K562 (cell line): ENCODE measurements around the gene HELZ2. TPM values are rescaled to one million over a fixed set of nuclear protein-coding genes. Genes with fewer than 3 reads are reported as not detected.

Source experiments
- ATAC-seq: fragments of 200-7000 bp; cut with Tn5 transposase; 3 replicates; pipeline ENCODE4 v1.9.1; 2020; ENCODE audit warnings: moderate library complexity
- BruUV-seq: library from RNA; stranded (reverse); fragments of 400-500 nt; replicated peaks from 2 replicates; lab custom pipeline; 2021; lab: Mats Ljungman, UMichigan
- CTCF ChIA-PET: fragments of 300-600 bp; formaldehyde crosslinking; extraction: SDS; loops from one replicate; lab custom pipeline; 2021; ENCODE audit warnings: low intra/inter-chr PET ratio; lab: Yijun Ruan, JAX
- POLR2A ChIA-PET: fragments of 300-600, 350-650 bp; sonication (Branson Sonifier 250); formaldehyde crosslinking; extraction: SDS; loops from one replicate; lab custom pipeline; 2021; ENCODE audit warnings: antibody characterized with exemption, inconsistent platforms; lab: Yijun Ruan, JAX
- DNase-seq, 4 experiments: peaks; one replicate each; pipeline versions ENCODE4 v3.0.0 to v3.0.0-alpha.2; 2011 to 2018; ENCODE audit warnings: low spot score in 3 of 4, mixed read lengths in 3 of 4; ENCODE audit errors: extremely low read depth in 1 of 4
- FAIRE-seq: peaks from 2 replicates; lab custom pipeline; 2011; peaks lifted over from hg19 to GRCh38; lab: Jason Lieb, UNC
- H2AFZ ChIP-seq: 2 replicates; pipeline ENCODE4 v1.6.0; 2011; ENCODE audit warnings: low read depth, low read length, control low read depth, inconsistent platforms
- H3K27ac ChIP-seq: fragments of 200-600 bp; 3 replicates; pipeline ENCODE4 v1.8.0; 2011; ENCODE audit warnings: low read depth, mild to moderate bottlenecking, control low read depth, inconsistent platforms, low read length, moderate library complexity, mixed read lengths; ENCODE audit errors: extremely low read depth
- H3K27me3 ChIP-seq, 2 experiments: fragments of 300-600 bp in 1 of 2; 2 replicates in 1 of 2; 3 replicates in 1 of 2; pipeline versions ENCODE4 v1.6.0 to v1.8.0; 2011; ENCODE audit warnings: inconsistent platforms in 2 of 2, low read length in 2 of 2, mild to moderate bottlenecking in 1 of 2, mixed read lengths in 1 of 2, moderate library complexity in 1 of 2; ENCODE audit not compliant: control insufficient read depth in 2 of 2, insufficient read depth in 2 of 2
- H3K36me3 ChIP-seq: fragments of 300-600 bp; 3 replicates; pipeline ENCODE4 v1.8.0; 2011; ENCODE audit warnings: mild to moderate bottlenecking, low read length, inconsistent platforms; ENCODE audit not compliant: control insufficient read depth, insufficient read depth
- H3K4me1 ChIP-seq, 2 experiments: fragments of 200-600 bp in 1 of 2; replicated peaks in 1 of 2; 2 replicates in 1 of 2; 3 replicates in 1 of 2; pipeline versions ENCODE4 v1.5.1 to v1.8.0; 2011; ENCODE audit warnings: inconsistent platforms in 2 of 2, low read length in 2 of 2, mild to moderate bottlenecking in 1 of 2, mixed read lengths in 1 of 2, moderate library complexity in 1 of 2; ENCODE audit not compliant: control insufficient read depth in 2 of 2, insufficient read depth in 2 of 2
- H3K4me2 ChIP-seq: 2 replicates; pipeline ENCODE4 v1.6.1; 2011; ENCODE audit warnings: low read length, control low read depth, inconsistent platforms, mixed read lengths; ENCODE audit not compliant: insufficient read depth
- H3K4me3 ChIP-seq: fragments of 200-600 bp; sonication (generic), shearing (Covaris generic); 2 replicates; pipeline ENCODE4 v1.5.1; 2016; ENCODE audit warnings: control low read depth, inconsistent platforms
- H3K79me2 ChIP-seq: fragments of 200-600 bp; 3 replicates; pipeline ENCODE4 v1.8.0; 2011; ENCODE audit warnings: low read length, inconsistent platforms; ENCODE audit not compliant: control insufficient read depth, insufficient read depth
- H3K9ac ChIP-seq, 2 experiments: 2 replicates each; pipeline versions ENCODE4 v1.6.0 to v1.6.1; 2011; ENCODE audit warnings: low read depth in 2 of 2, low read length in 2 of 2, control low read depth in 1 of 2, inconsistent platforms in 1 of 2, mild to moderate bottlenecking in 1 of 2, mixed read lengths in 1 of 2; ENCODE audit not compliant: insufficient read depth in 1 of 2
- H3K9me1 ChIP-seq: one replicate; pipeline ENCODE4 v1.6.0; 2011; ENCODE audit warnings: inconsistent platforms, mild to moderate bottlenecking, low read length, moderate library complexity; ENCODE audit not compliant: control insufficient read depth, insufficient read depth
- H3K9me3 ChIP-seq: replicated peaks from 2 replicates; pipeline ENCODE4 v1.5.1; 2011; ENCODE audit warnings: low read depth, low read length, inconsistent platforms; ENCODE audit not compliant: control insufficient read depth, insufficient read depth
- H4K20me1 ChIP-seq: replicated peaks from 2 replicates; pipeline ENCODE4 v1.6.1; 2011; ENCODE audit warnings: low read length, inconsistent platforms, mixed read lengths; ENCODE audit not compliant: control insufficient read depth, insufficient read depth
- ARNT ChIP-seq, 2 experiments: fragments of 450-650 bp; IDR thresholded peaks; 2 replicates each; pipeline ENCODE4 v1.6.1; 2016; ENCODE audit warnings: mild to moderate bottlenecking in 1 of 2
- ATF2 ChIP-seq: sonication (generic); formaldehyde crosslinking; IDR thresholded peaks from 2 replicates; pipeline ENCODE4 v1.8.1; 2022; ENCODE audit warnings: missing genetic modification reagents
- CREB5 ChIP-seq: fragments of 250-450 bp; sonication (Bioruptor Pico); IDR thresholded peaks from 2 replicates; pipeline ENCODE4 v1.5.0; 2020; ENCODE audit warnings: mild to moderate bottlenecking
- ETV5 ChIP-seq: sonication (generic); formaldehyde crosslinking; IDR thresholded peaks from 2 replicates; pipeline ENCODE4 v1.4.0; 2020; ENCODE audit warnings: low read depth, mild to moderate bottlenecking, missing genetic modification reagents
- FOXJ3 ChIP-seq: sonication (generic); formaldehyde crosslinking; IDR thresholded peaks from 2 replicates; pipeline ENCODE4 v1.4.0; 2020; ENCODE audit warnings: mild to moderate bottlenecking, missing genetic modification reagents
- ILF3 ChIP-seq: fragments of 450-650 bp; IDR thresholded peaks from 2 replicates; pipeline ENCODE4 v1.6.1; 2018; ENCODE audit warnings: antibody characterized with exemption, mild to moderate bottlenecking, moderate library complexity, borderline replicate concordance
- NRF1 ChIP-seq, 2 experiments: fragments of 450-650 bp; IDR thresholded peaks in 1 of 2; conservative IDR thresholded peaks in 1 of 2; 2 replicates each; pipeline ENCODE4 v1.6.1; 2014; ENCODE audit warnings: mild to moderate bottlenecking in 2 of 2
- PRMT5 ChIP-seq: sonication (generic); formaldehyde crosslinking; IDR thresholded peaks from 2 replicates; pipeline ENCODE4 v1.5.0; 2020; ENCODE audit warnings: missing genetic modification reagents
- SMAD3 ChIP-seq: fragments of 450-650 bp; formaldehyde crosslinking; conservative IDR thresholded peaks from 2 replicates; pipeline ENCODE4 v1.4.0; 2020; ENCODE audit warnings: mild to moderate bottlenecking
- SREBF1 ChIP-seq: fragments of 150-350 bp; IDR thresholded peaks from 2 replicates; pipeline ENCODE4 v1.6.1; 2014; ENCODE audit warnings: antibody characterized with exemption, low read depth, low read length, borderline replicate concordance
- TAF1 ChIP-seq: IDR thresholded peaks from 2 replicates; pipeline ENCODE4 v1.6.1; 2011; ENCODE audit warnings: mild to moderate bottlenecking, low read length, moderate library complexity; ENCODE audit not compliant: insufficient read depth, control insufficient read depth, severe bottlenecking; ENCODE audit errors: extremely low read depth
- TAF9B ChIP-seq: fragments of 450-650 bp; IDR thresholded peaks from 2 replicates; pipeline ENCODE4 v1.6.1; 2018; ENCODE audit warnings: mild to moderate bottlenecking; ENCODE audit not compliant: partially characterized antibody
- TRIM24 ChIP-seq, 2 experiments: fragments of 450-650 bp; IDR thresholded peaks; 2 replicates each; pipeline ENCODE4 v1.6.1; 2016
- U2AF2 ChIP-seq: fragments of 200-400 bp; formaldehyde crosslinking; optimal IDR thresholded peaks from 2 replicates; pipeline ENCODE3; 2017; ENCODE audit warnings: low read depth, mild to moderate bottlenecking, low read length
- ZBTB33 ChIP-seq: sonication (generic); formaldehyde crosslinking; IDR thresholded peaks from 2 replicates; pipeline ENCODE4 v1.8.1; 2023; ENCODE audit warnings: mild to moderate bottlenecking, missing genetic modification reagents
- ZFP1 ChIP-seq: fragments of 450-650 bp; formaldehyde crosslinking; IDR thresholded peaks from 2 replicates; pipeline ENCODE4 v1.4.0; 2020; ENCODE audit warnings: mild to moderate bottlenecking, mixed read lengths
- ZNF121 ChIP-seq: sonication (generic); formaldehyde crosslinking; conservative IDR thresholded peaks from 2 replicates; pipeline ENCODE4 v1.8.0; 2022; ENCODE audit warnings: missing genetic modification reagents
- ZNF551 ChIP-seq: fragments of 250-450 bp; sonication (Bioruptor Pico); IDR thresholded peaks from 2 replicates; pipeline ENCODE4 v1.5.0; 2021; ENCODE audit warnings: mild to moderate bottlenecking, moderate library complexity
- WGBS: fragments of 100-300 bp; shearing (Covaris generic); methylation state at CpG from one replicate; pipeline ENCODE4 v1.1.6; 2016; ENCODE audit warnings: low coverage, mixed read lengths; ENCODE audit not compliant: insufficient coverage; ENCODE audit errors: missing lambda C conversion rate; 5-methylcytosine and 5-hydroxymethylcytosine counted together
- in situ Hi-C: fragments of 300-500 bp; cut with MboI; formaldehyde crosslinking; loops from 4 replicates; pipeline ENCODE4 v1.15.0; 2018; ENCODE audit warnings: inconsistent platforms, mixed read lengths
- intact Hi-C: fragments of 100-400 bp; cut with micrococcal nuclease; formaldehyde crosslinking; loops from 2 replicates; pipeline ENCODE4 v1.14.2; 2022
- polyA plus RNA-seq, 8 experiments: library from polyadenylated mRNA; depleted of rRNA in 4 of 8; stranded (reverse) in 5 of 8; unstranded in 3 of 8; fragments of >200 nt; fragmentation: Nextera tagmentation in 2 of 8; fragmentation: Illumina TruSeq in 1 of 8; extraction: Ambion mirVana in 2 of 8; extraction: Trizol in 1 of 8; gene quantifications; 2 replicates each; pipeline versions ENCODE4 v1.2.1 to v1.2.3, GENCODE V29; 2011 to 2014; ENCODE audit warnings: inconsistent platforms in 1 of 8, missing spikeins in 1 of 8
- total RNA-seq, 7 experiments: library from RNA; depleted of rRNA in 6 of 7; stranded (reverse); fragments of >200 nt in 6 of 7; fragmentation: Illumina TruSeq in 2 of 7; extraction: Trizol in 2 of 7; gene quantifications; 2 replicates each; pipeline versions ENCODE4 v1.2.1 to v1.2.3, GENCODE V29; 2011 to 2021; ENCODE audit warnings: low replicate concordance in 1 of 7

Gene HELZ2
- total and polyA plus RNA-seq, 9 of the 15 experiments (the other 6 are each of a cell fraction or from before 2014, with no cell fraction given): 0.03 to 7.8 (median 2.9) TPM; not detected in 1

- Histone ChIP-seq H3K4me1 (peaks cover 8 to 61% of the 10 kb centered on the region in 2 experiments), H3K9ac (peak overlapping the region; percentile 48 to 80; a peak in 3 of 4 replicates), H4K20me1 (peaks cover 3% of the 10 kb centered on the region; the same call in 1 of the 2 replicates), H3K27me3 (no peaks in the 10 kb centered on the region), H3K9me1 (peaks cover 3% of the 10 kb centered on the region), H3K4me3 (no peak overlapping the region), H3K27ac (no peak overlapping the region), H3K36me3 (no peaks in the 10 kb centered on the region), H3K4me2 (no peak overlapping the region), H2AFZ (peak overlapping the region; percentile 93; the same call in 1 of the 2 replicates), H3K79me2 (no peaks in the 10 kb centered on the region), H3K9me3 (no peaks in the 10 kb centered on the region)
- peak; percentile 29 for ATAC-seq
- FAIRE-seq: peak; percentile 19
- 54% methylated on average over 27 of the region's 28 CpGs for WGBS
- peak in 1 of 4 experiments; percentile 28 for DNase-seq
- POLR2A ChIA-PET: no interaction called here
- no TSS peak for BruUV-seq
- intact Hi-C loops: no loop called here
- in situ Hi-C loops: no loop called here
- CTCF ChIA-PET: no interaction called here
- TF ChIP-seq CREB5 (CRISPR knock-in tag) (no peak), SMAD3 (CRISPR knock-in tag) (no peak), ZNF551 (CRISPR knock-in tag) (no peak), NRF1 (conservative IDR thresholded peaks at IDR 0.05 in 1 of 2, IDR thresholded peaks at IDR 0.05 in 1 of 2) (0 out of 4 replicates have a peak, but pooled peaks of 1 of the 2 experiments have one; percentile 9), PRMT5 (CRISPR knock-in tag) (no peak), ARNT (IDR thresholded peaks at IDR 0.05) (no peak), FOXJ3 (CRISPR knock-in tag) (no peak), TRIM24 (IDR thresholded peaks at IDR 0.05) (peak in 1 of 2 experiments; percentile 47; a peak in 1 of 4 replicates), ETV5 (CRISPR knock-in tag) (no peak), ILF3 (no peak), SREBF1 (no peak), ATF2 (no peak), TAF1 (no peak), ZBTB33 (CRISPR knock-in tag) (peak; percentile 95), ZNF121 (CRISPR knock-in tag) (peak; percentile 57; the same call in 1 of the 2 replicates), U2AF2 (no peak), TAF9B (no peak), ZFP1 (CRISPR knock-in tag) (no peak)
Measured at GRCh38 chr20:63574829-63575743, 1.0 kb upstream of the HELZ2 start.
